Bronchial epithelial cell (primary cell): Measurements from ENCODE around the gene CD69. TPM values are rescaled to one million over a fixed set of nuclear protein-coding genes. Genes with fewer than 3 reads are reported as not detected.
A peak's percentile ranks its signal among the peaks of the same experiment; 100 is the strongest.

Experiments used
- DNase-seq: peaks from one replicate; pipeline ENCODE4 v3.0.0-alpha.2; 2010; ENCODE audit warnings: low read depth
- FAIRE-seq: peaks from 2 replicates; lab custom pipeline; 2011; peaks lifted over from hg19 to GRCh38; lab: Jason Lieb, UNC
- H3K27me3 ChIP-seq: 2 replicates; pipeline ENCODE4 v1.5.1; 2011; ENCODE audit warnings: low read length; ENCODE audit not compliant: control insufficient read depth, insufficient read depth
- H3K36me3 ChIP-seq: 2 replicates; pipeline ENCODE4 v1.5.1; 2011; ENCODE audit warnings: low read length; ENCODE audit not compliant: control insufficient read depth, insufficient read depth
- H3K4me3 ChIP-seq: 2 replicates; pipeline ENCODE4 v1.5.1; 2011; ENCODE audit warnings: mild to moderate bottlenecking, low read depth, low read length, control low read depth
- total RNA-seq: library from RNA; depleted of rRNA; stranded (reverse); fragments of >200 nt; gene quantifications from 2 replicates; pipeline ENCODE4 v1.2.1, GENCODE V29; 2014
- TF ChIP-seq, protein P1 (sequence below): IDR thresholded peaks from 2 replicates; pipeline ENCODE4 v1.5.1; 2011; ENCODE audit warnings: mild to moderate bottlenecking, moderate library complexity, low read length, control low read depth, inconsistent platforms; ENCODE audit not compliant: insufficient read depth, severe bottlenecking

Gene CD69
- total RNA-seq, 1 donor from 2014 or later = not detected

DNA sequence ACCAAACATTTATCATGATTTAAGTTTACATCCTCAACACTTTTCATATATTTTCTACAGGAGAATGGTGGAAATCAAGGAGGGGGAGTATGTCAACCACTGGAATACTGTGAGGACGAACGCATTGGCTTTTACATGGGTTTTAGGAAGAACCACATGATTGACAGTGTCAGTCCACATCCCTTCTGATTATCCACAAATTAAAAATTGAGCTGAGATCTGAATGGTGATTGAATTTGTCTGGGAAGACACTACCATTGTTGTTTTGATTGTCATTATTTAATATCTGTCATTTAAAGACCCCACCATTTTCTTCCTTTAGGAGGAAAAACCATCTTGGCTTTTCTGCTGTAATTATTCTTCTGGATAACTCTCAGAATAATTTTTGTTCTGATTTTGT is 35.2 kb upstream of the CD69 start:
- DNase-seq = no peak
- no peak for FAIRE-seq
- Histone ChIP-seq H3K36me3 (no peaks in the 10 kb centered on the region), H3K4me3 (no peak overlapping the region), H3K27me3 (no peaks in the 10 kb centered on the region)
- TF ChIP-seq, protein P1, sequence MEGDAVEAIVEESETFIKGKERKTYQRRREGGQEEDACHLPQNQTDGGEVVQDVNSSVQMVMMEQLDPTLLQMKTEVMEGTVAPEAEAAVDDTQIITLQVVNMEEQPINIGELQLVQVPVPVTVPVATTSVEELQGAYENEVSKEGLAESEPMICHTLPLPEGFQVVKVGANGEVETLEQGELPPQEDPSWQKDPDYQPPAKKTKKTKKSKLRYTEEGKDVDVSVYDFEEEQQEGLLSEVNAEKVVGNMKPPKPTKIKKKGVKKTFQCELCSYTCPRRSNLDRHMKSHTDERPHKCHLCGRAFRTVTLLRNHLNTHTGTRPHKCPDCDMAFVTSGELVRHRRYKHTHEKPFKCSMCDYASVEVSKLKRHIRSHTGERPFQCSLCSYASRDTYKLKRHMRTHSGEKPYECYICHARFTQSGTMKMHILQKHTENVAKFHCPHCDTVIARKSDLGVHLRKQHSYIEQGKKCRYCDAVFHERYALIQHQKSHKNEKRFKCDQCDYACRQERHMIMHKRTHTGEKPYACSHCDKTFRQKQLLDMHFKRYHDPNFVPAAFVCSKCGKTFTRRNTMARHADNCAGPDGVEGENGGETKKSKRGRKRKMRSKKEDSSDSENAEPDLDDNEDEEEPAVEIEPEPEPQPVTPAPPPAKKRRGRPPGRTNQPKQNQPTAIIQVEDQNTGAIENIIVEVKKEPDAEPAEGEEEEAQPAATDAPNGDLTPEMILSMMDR = no peak

DNA sequence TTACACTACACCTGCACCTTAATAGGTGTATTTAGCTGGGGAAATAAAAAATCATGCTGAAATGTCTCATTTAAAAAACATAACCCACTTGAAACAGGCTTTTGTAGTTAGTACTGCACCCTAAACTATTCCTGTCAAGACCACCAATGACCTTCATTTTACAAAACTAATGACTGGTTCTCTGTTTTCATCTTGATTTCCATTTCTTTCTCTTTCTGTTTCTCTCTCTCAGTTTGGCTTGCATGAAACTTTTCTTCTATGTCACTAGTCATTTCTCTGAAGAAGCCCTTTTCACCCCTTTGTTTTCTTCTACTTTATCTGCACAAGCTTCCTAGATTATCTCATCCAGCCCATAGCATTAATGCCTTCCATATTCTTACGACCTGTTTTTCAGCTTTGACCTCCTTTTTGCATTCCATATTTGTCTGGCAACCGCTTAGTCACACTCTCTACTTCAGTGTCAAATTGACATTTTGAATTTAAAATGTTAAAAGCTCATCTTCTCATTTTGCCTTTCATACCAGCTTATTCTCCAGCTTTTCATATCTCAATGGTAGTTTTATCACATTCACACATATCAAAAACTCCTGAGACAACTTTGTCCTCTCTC is 33.9 kb upstream of the CD69 start:
- no peak for FAIRE-seq

DNA sequence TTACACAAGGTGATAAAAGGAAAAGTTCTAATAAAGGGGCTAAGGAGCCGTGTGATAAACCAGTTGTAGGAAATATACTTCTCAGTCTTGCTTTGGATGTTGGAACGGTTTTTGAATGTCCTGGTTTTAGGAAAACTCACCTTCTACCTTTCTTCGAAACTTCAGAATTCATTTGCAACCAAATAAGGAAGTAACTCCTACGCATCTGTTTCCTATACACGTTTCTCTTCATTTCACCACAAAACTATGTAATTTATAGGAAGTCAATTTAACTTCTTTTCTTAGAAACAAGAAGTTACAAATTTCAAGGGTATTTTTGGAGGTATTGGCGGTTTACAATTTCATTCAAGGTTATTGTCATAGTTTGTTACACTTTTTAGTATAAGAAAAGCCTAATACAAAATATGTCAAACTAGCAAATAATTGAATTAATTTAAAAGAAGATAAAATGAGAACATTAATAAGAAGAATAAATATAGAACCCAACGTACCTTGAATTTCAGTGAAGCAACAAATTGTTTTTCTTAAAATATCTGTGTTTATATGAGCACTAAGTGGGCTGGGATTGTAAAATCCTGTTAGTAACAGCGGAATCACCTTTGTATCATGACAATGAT is 33.2 kb upstream of the CD69 start:
- FAIRE-seq = no peak
- no peak for DNase-seq

More for the DNA sequence above, 33.9 kb upstream of the CD69 start:
- no peaks in the 10 kb centered on the region for H3K36me3 ChIP-seq
- no peaks in the 10 kb centered on the region for H3K27me3 ChIP-seq
- TF ChIP-seq, protein P1 = no peak
- H3K4me3 ChIP-seq = no peak overlapping the region
- DNase-seq = peak; percentile 4

DNA sequence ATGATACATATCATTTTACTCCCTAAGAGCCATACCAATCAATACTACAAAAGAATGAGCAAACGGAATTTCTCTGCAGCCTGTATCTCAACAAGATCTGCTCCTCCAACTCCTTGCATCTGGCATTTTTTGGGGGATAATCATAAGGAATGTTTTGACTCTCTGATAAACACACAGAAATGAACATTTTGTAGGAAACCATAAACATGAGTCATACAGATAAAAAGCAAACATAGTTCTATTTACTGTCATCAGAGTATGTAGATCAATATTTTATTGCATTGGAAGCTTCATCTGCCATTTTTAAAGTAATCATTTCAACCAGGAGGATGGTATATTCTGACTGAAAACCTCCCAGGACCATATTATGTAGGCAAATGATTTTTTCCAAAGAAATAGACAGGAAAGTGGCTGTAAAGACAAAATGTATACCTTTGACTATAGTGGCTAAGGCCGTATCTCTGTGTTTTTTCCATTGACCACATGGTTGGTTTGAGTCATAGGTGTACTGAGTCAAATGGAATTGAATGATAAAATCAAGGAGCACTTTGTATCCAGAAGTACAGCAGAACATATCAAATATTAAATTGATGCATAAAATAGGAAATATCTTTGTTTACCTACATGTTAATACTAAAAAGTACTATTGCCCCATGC is 32.4 kb upstream of the CD69 start:
- TF ChIP-seq, protein P1 = no peak
- H3K4me3 ChIP-seq = no peak overlapping the region
- peak; percentile 70 for DNase-seq
- no peak for FAIRE-seq
- no peaks in the 10 kb centered on the region for H3K36me3 ChIP-seq
- H3K27me3 ChIP-seq = no peaks in the 10 kb centered on the region

More for the DNA sequence above, 33.2 kb upstream of the CD69 start:
- Histone ChIP-seq H3K36me3 (no peaks in the 10 kb centered on the region), H3K4me3 (no peak overlapping the region), H3K27me3 (no peaks in the 10 kb centered on the region)
- TF ChIP-seq, protein P1 = no peak

DNA sequence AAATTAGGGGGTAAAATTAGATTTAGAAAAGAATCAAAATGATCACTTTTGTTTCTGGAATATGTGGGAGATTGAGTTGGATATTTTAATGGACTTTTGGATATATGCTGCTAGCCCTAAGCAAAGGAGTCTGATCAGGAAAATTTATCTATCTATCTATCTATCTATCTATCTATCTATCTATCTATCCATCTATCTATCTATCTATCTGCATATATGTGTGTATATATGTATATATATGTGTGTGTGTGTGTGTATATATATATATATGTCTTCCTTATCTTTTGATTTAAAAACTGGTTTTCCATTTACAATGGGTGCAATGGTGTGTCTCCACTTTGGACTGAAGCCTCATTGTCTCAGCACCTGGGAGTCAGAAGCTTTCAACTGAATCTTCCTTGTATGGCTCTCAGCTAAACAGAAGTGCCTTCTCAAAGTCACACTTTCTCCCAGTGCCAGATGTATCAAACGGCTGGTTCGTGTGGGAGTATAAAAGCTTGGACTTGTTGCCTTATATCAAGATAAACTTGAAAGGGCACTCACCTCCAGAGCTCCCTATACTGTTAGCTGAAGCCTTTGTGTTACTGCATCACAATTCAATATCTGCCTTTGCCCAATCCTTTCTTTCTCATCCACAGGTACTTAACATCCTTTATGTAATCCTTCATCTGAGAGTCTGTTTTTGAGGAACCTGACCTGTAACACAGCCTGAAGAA is 31.6 kb upstream of the CD69 start:
- FAIRE-seq (no peak), DNase-seq (peak; percentile 1)
- Histone ChIP-seq H3K27me3 (no peaks in the 10 kb centered on the region), H3K36me3 (no peaks in the 10 kb centered on the region), H3K4me3 (no peak overlapping the region)
- TF ChIP-seq, protein P1 = no peak
